Cardiac muscle cell (in vitro differentiated cells and primary cell): ENCODE measurements around the gene SLC25A25. TPM values are rescaled to one million over a fixed set of nuclear protein-coding genes. Genes with fewer than 3 reads are reported as not detected.

ENCODE experiments used
- DNase-seq, 2 donors: peaks; one replicate each; pipeline versions ENCODE4 v3.0.0 to v3.0.0-alpha.2; 2010 to 2017; ENCODE audit warnings: low read depth in 1 of 2, low spot score in 1 of 2
- H3K27ac ChIP-seq: fragments of 200-600 bp; sonication (generic); 2 replicates; pipeline ENCODE4 v1.5.1; 2016
- H3K27me3 ChIP-seq: fragments of 200-600 bp; sonication (generic); 2 replicates; pipeline ENCODE4 v1.6.0; 2016; ENCODE audit warnings: control low read depth
- H3K36me3 ChIP-seq: fragments of 200-600 bp; sonication (generic); 2 replicates; pipeline ENCODE4 v1.5.1; 2016; ENCODE audit warnings: control low read depth
- H3K4me1 ChIP-seq: fragments of 200-600 bp; sonication (generic); 2 replicates; pipeline ENCODE4 v1.8.1; 2017; ENCODE audit warnings: low read depth, mild to moderate bottlenecking, mixed run types
- H3K4me3 ChIP-seq: fragments of 200-600 bp; sonication (generic); 2 replicates; pipeline ENCODE4 v1.5.1; 2016; ENCODE audit warnings: mild to moderate bottlenecking
- H3K9me3 ChIP-seq: fragments of 200-600 bp; sonication (generic); 2 replicates; pipeline ENCODE4 v1.5.1; 2017; ENCODE audit warnings: low read depth, mild to moderate bottlenecking, control low read depth
- CTCF ChIP-seq: IDR thresholded peaks from 2 replicates; pipeline ENCODE4 v1.5.1; 2012; ENCODE audit warnings: low read depth, mild to moderate bottlenecking, low read length
- polyA plus RNA-seq: library from polyadenylated mRNA; unstranded; fragments of >200 nt; fragmentation: Nextera tagmentation; extraction: Ambion mirVana; gene quantifications from 2 replicates; pipeline ENCODE4 v1.2.1, GENCODE V29; 2016
- total RNA-seq: library from RNA; depleted of rRNA; stranded (reverse); fragments of >200 nt; gene quantifications from 2 replicates; pipeline ENCODE4 v1.2.3, GENCODE V29; 2016

The SLC25A25 gene
- total and polyA plus RNA-seq, 2 experiments from 2014 or later: 9.1 to 15.8 TPM

GRCh38 chr9:128093011-128093410 lies 25.0 kb downstream of the SLC25A25 start:
- H3K27me3 ChIP-seq: no peaks in the 10 kb centered on the region
- H3K9me3 ChIP-seq: no peaks in the 10 kb centered on the region
- H3K36me3 ChIP-seq: no peaks in the 10 kb centered on the region
- peaks cover 35% of the 10 kb centered on the region for H3K4me1 ChIP-seq
- TF ChIP-seq CTCF: no peak
- no peak overlapping the region for H3K4me3 ChIP-seq
- no peak overlapping the region for H3K27ac ChIP-seq
- DNase-seq: no peak

- no peaks in the 10 kb centered on the region for H3K27me3 ChIP-seq
- peak; percentile 93 to 99 for DNase-seq
- H3K36me3 ChIP-seq: no peaks in the 10 kb centered on the region
- H3K4me3 ChIP-seq: no peak overlapping the region
- TF ChIP-seq CTCF: no peak
- peaks cover 40% of the 10 kb centered on the region for H3K4me1 ChIP-seq
- H3K9me3 ChIP-seq: no peaks in the 10 kb centered on the region
- H3K27ac ChIP-seq: peak overlapping the region; percentile 100
Measured at GRCh38 chr9:128094166-128094949, 26.3 kb downstream of the SLC25A25 start.

- no peak for TF ChIP-seq CTCF
- H3K4me1 ChIP-seq: peaks cover 43% of the 10 kb centered on the region
- H3K27me3 ChIP-seq: no peaks in the 10 kb centered on the region
- H3K36me3 ChIP-seq: no peaks in the 10 kb centered on the region
- H3K9me3 ChIP-seq: no peaks in the 10 kb centered on the region
- H3K4me3 ChIP-seq: no peak overlapping the region
- DNase-seq: no peak
- peak overlapping the region; percentile 100 for H3K27ac ChIP-seq
Measured at GRCh38 chr9:128094950-128095544, 27.0 kb downstream of the SLC25A25 start.

- H3K4me3 ChIP-seq: no peak overlapping the region
- H3K27me3 ChIP-seq: no peaks in the 10 kb centered on the region
- no peak for DNase-seq
- H3K27ac ChIP-seq: peak overlapping the region; percentile 100
- no peaks in the 10 kb centered on the region for H3K9me3 ChIP-seq
- H3K4me1 ChIP-seq: peaks cover 43% of the 10 kb centered on the region
- H3K36me3 ChIP-seq: peaks cover 5% of the 10 kb centered on the region
- TF ChIP-seq CTCF: no peak
Measured at GRCh38 chr9:128096616-128097536, 28.8 kb downstream of the SLC25A25 start.

- Histone ChIP-seq H3K27ac (peak overlapping the region; percentile 100), H3K27me3 (no peaks in the 10 kb centered on the region), H3K9me3 (no peaks in the 10 kb centered on the region), H3K4me1 (peaks cover 43% of the 10 kb centered on the region), H3K4me3 (no peak overlapping the region), H3K36me3 (peaks cover 10% of the 10 kb centered on the region)
- no peak for TF ChIP-seq CTCF
- no peak for DNase-seq
Measured at GRCh38 chr9:128097543-128098296, 29.7 kb downstream of the SLC25A25 start.
